Testis (tissue), 2 donors: ENCODE results near the gene RTBDN.
"Not testable (repeated sequence)": the region's sequence is repeated elsewhere in the genome, so short reads cannot be mapped to it uniquely, and the experiment has no call there.

Source experiments
- POLR2A ChIP-seq: fragments of 450-650 bp; IDR thresholded peaks from one replicate; pipeline ENCODE4 v1.6.1; 2017; ENCODE audit warnings: antibody characterized with exemption, mild to moderate bottlenecking, moderate library complexity
- TF ChIP-seq, protein P1 (sequence below), 3 experiments: fragments of 450-650 bp in 2 of 3; fragments of 200-600 bp in 1 of 3; sonication (generic) in 1 of 3; IDR thresholded peaks; one replicate each; pipeline ENCODE4 v1.5.1; 2016 to 2019; ENCODE audit warnings: antibody characterized with exemption in 3 of 3, mild to moderate bottlenecking in 2 of 3, moderate library complexity in 1 of 3

DNA sequence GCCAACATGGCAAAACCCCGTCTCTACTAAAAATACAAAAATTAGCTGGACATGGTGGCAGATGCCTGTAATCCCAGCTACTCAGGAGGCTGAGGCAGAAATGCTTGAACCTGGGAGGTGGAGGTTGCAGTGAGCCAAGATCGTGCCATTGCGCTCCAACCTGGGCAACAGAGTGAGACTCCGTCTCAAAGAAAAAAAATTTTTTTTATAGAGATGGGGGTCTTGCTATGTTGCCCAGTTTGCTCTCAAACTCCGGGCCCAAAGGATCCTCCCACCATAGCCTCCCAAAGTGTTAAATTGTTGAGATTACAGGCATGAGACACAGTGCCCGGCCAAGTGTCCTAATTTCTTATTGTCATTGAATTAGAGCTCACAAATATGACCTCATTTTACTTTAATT lies 17.2 kb downstream of the RTBDN start:
- TF ChIP-seq POLR2A, result not testable (repeated sequence)
- TF ChIP-seq, protein P1, sequence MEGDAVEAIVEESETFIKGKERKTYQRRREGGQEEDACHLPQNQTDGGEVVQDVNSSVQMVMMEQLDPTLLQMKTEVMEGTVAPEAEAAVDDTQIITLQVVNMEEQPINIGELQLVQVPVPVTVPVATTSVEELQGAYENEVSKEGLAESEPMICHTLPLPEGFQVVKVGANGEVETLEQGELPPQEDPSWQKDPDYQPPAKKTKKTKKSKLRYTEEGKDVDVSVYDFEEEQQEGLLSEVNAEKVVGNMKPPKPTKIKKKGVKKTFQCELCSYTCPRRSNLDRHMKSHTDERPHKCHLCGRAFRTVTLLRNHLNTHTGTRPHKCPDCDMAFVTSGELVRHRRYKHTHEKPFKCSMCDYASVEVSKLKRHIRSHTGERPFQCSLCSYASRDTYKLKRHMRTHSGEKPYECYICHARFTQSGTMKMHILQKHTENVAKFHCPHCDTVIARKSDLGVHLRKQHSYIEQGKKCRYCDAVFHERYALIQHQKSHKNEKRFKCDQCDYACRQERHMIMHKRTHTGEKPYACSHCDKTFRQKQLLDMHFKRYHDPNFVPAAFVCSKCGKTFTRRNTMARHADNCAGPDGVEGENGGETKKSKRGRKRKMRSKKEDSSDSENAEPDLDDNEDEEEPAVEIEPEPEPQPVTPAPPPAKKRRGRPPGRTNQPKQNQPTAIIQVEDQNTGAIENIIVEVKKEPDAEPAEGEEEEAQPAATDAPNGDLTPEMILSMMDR (IDR thresholded peaks at IDR 0.05), result not testable (repeated sequence)
